Measurements from ENCODE around the gene LPP. TPM values are rescaled to one million over a fixed set of nuclear protein-coding genes. Genes with fewer than 3 reads are reported as not detected.
"Not testable (repeated sequence)": the region's sequence is repeated elsewhere in the genome, so short reads cannot be mapped to it uniquely, and the experiment has no call there.

The LPP gene
- total and polyA plus RNA-seq, 2 of the 13 experiments (the other 11 are each of a cell fraction or from before 2014, with no cell fraction given), result 19.2 to 29.9 TPM

DNA sequence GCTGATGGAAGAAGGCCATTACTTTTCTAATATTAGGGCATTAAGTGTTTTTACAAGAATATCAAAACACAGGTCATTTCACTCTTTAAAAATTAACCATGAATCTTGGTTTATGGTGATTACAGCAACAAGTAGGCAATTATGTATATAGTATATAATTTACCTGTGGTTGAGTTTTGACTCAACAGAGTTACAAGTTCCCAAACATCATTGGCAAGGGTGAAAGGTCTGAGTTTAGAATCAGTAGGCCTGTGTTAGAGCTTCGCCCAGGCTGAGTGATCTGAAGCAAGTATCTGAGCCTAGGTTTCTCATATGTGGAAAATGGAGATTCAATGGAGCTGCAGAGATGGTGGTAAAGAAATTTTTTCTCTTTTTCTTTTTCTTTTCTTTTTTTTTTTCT, 25.1 kb upstream of the LPP start:
- H3K9ac ChIP-seq (ENCODE audit: insufficient read depth, low read depth, low read length), result no peak overlapping the region
- no peak overlapping the region for H3K4me2 ChIP-seq (ENCODE audit: low read depth, low read length)
- intact Hi-C loops (cut with micrococcal nuclease; ENCODE audit: unreplicated experiment) (no loop called here), in situ Hi-C loops (cut with HindIII; ENCODE audit: extremely low pct_ligation_motif_present, low pct_unique_long_range_greater_than_20kb) (no loop called here)
- FAIRE-seq (no peak), DNase-seq (ENCODE audit: low spot score) (no peak), ATAC-seq (no peak)
- no peak for TF ChIP-seq SYNCRIP (IDR thresholded peaks at IDR 0.05; ENCODE audit: insufficient read depth, low read depth, low read length)
- no peak for TF ChIP-seq ZNF232 (CRISPR knock-in tag; IDR thresholded peaks at IDR 0.05; ENCODE audit: borderline replicate concordance)
- no peak for TF ChIP-seq NFE2L2 (IDR thresholded peaks at IDR 0.05; ENCODE audit: low read length)
- TF ChIP-seq, protein P1, sequence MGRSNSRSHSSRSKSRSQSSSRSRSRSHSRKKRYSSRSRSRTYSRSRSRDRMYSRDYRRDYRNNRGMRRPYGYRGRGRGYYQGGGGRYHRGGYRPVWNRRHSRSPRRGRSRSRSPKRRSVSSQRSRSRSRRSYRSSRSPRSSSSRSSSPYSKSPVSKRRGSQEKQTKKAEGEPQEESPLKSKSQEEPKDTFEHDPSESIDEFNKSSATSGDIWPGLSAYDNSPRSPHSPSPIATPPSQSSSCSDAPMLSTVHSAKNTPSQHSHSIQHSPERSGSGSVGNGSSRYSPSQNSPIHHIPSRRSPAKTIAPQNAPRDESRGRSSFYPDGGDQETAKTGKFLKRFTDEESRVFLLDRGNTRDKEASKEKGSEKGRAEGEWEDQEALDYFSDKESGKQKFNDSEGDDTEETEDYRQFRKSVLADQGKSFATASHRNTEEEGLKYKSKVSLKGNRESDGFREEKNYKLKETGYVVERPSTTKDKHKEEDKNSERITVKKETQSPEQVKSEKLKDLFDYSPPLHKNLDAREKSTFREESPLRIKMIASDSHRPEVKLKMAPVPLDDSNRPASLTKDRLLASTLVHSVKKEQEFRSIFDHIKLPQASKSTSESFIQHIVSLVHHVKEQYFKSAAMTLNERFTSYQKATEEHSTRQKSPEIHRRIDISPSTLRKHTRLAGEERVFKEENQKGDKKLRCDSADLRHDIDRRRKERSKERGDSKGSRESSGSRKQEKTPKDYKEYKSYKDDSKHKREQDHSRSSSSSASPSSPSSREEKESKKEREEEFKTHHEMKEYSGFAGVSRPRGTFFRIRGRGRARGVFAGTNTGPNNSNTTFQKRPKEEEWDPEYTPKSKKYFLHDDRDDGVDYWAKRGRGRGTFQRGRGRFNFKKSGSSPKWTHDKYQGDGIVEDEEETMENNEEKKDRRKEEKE (IDR thresholded peaks at IDR 0.05), result no peak
- no peak for TF ChIP-seq ZNF496 (CRISPR knock-in tag; IDR thresholded peaks at IDR 0.05; ENCODE audit: insufficient replicate concordance)
- H4K20me1 ChIP-seq (ENCODE audit: insufficient read depth, low read length), result no peaks in the 10 kb centered on the region
- 89% methylated on average over 1 of the region's 1 CpG for WGBS (ENCODE audit: low lambda C conversion rate)
- no peak overlapping the region for H3K4me3 ChIP-seq (replicated peaks in 1 of 3; ENCODE audit: insufficient read depth in 1 of 3, low read depth in 2 of 3, low read length in 3 of 3)
- H3K79me2 ChIP-seq (ENCODE audit: insufficient read depth, low read length), result no peaks in the 10 kb centered on the region
- H2AFZ ChIP-seq (ENCODE audit: low read length), result no peak overlapping the region
- POLR2A ChIA-PET, result no interaction called here
- no TSS peak for BruUV-seq (replicated peaks)
- no peaks in the 10 kb centered on the region for H3K9me3 ChIP-seq (ENCODE audit: low read length)
- H3K27me3 ChIP-seq (ENCODE audit: control insufficient read depth in 1 of 2, insufficient read depth in 2 of 2, low read length in 2 of 2), result no peaks in the 10 kb centered on the region
- no peaks in the 10 kb centered on the region for H3K36me3 ChIP-seq (replicated peaks in 1 of 2; ENCODE audit: control insufficient read depth in 1 of 2, insufficient read depth in 2 of 2, low read length in 2 of 2)
- no peak overlapping the region for H3K27ac ChIP-seq (ENCODE audit: extremely low read length, insufficient read depth, low read length)
- peaks cover 18% of the 10 kb centered on the region for H3K4me1 ChIP-seq (ENCODE audit: insufficient read depth, low read length)
- CTCF ChIA-PET (ENCODE audit: low intra/inter-chr PET ratio, low total read pairs), result no interaction called here

DNA sequence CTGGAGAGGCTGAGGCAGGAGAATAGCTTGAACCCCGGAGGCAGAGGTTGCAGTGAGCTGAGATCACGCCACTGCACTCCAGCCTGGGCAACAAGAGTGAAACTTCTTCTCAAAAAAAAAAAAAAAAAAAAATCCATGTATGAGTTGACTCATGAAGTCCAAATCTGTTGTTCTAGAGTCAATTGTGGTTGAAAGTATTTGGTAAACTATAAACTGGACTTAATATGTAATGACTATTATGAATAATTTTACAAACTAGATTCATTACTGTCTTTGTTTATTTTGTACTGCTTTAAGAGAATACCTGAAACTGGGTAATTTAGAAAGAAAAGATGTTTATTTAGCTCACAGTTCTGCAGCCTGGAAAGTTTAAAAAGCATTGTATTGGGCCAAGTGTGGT, 22.9 kb upstream of the LPP start:
- H4K20me1 ChIP-seq (ENCODE audit: insufficient read depth, low read length); H3K36me3 ChIP-seq (replicated peaks in 1 of 2; ENCODE audit: control insufficient read depth in 1 of 2, insufficient read depth in 2 of 2, low read length in 2 of 2); H3K4me2 ChIP-seq (ENCODE audit: low read depth, low read length); POLR2A ChIA-PET; H3K4me3 ChIP-seq (replicated peaks in 1 of 3; ENCODE audit: insufficient read depth in 1 of 3, low read depth in 2 of 3, low read length in 3 of 3); intact Hi-C loops (cut with micrococcal nuclease; ENCODE audit: unreplicated experiment); DNase-seq (ENCODE audit: low spot score); H3K27ac ChIP-seq (ENCODE audit: extremely low read length, insufficient read depth, low read length); H3K9me3 ChIP-seq (ENCODE audit: low read length); H3K79me2 ChIP-seq (ENCODE audit: insufficient read depth, low read length); in situ Hi-C loops (cut with HindIII; ENCODE audit: extremely low pct_ligation_motif_present, low pct_unique_long_range_greater_than_20kb); H3K27me3 ChIP-seq (ENCODE audit: control insufficient read depth in 1 of 2, insufficient read depth in 2 of 2, low read length in 2 of 2); H2AFZ ChIP-seq (ENCODE audit: low read length); FAIRE-seq; BruUV-seq (replicated peaks); H3K9ac ChIP-seq (ENCODE audit: insufficient read depth, low read depth, low read length); CTCF ChIA-PET (ENCODE audit: low intra/inter-chr PET ratio, low total read pairs); ATAC-seq: not testable (repeated sequence)
- H3K4me1 ChIP-seq (ENCODE audit: insufficient read depth, low read length), result peaks cover 19% of the 10 kb centered on the region
- 98% methylated on average over 2 of the region's 2 CpGs for WGBS (ENCODE audit: low lambda C conversion rate)
